ENCODE data around the gene GBP3.
"Not testable (repeated sequence)": the region's sequence is repeated elsewhere in the genome, so short reads cannot be mapped to it uniquely, and the experiment has no call there.

The GBP3 gene

GRCh38 chr1:88984569-88984968 is 38.1 kb downstream of the GBP3 start:
- DNase-seq (ENCODE audit: low read depth), result no peak
- no peak for TF ChIP-seq CTCF (conservative IDR thresholded peaks at IDR 0.05; ENCODE audit: control insufficient read depth, insufficient read depth, low read depth, low read length)
- no peak overlapping the region for H3K4me3 ChIP-seq (ENCODE audit: control insufficient read depth, low read depth, low read length)

GRCh38 chr1:88983791-88984559 is 38.7 kb downstream of the GBP3 start:
- H3K4me3 ChIP-seq (ENCODE audit: control insufficient read depth, low read depth, low read length), result no peak overlapping the region
- DNase-seq (ENCODE audit: low read depth), result peak; percentile 73
- peak; percentile 69 for TF ChIP-seq CTCF (conservative IDR thresholded peaks at IDR 0.05; ENCODE audit: control insufficient read depth, insufficient read depth, low read depth, low read length)

- no peak overlapping the region for H3K4me3 ChIP-seq (ENCODE audit: control insufficient read depth, low read depth, low read length)
- TF ChIP-seq CTCF (conservative IDR thresholded peaks at IDR 0.05; ENCODE audit: control insufficient read depth, insufficient read depth, low read depth, low read length), result no peak
- peak; percentile 55 for DNase-seq (ENCODE audit: low read depth)
These were observed 40.6 kb downstream of the GBP3 start for GRCh38 chr1:88982055-88982454.

GRCh38 chr1:88981506-88981905 is 41.2 kb downstream of the GBP3 start:
- not testable (repeated sequence) for H3K4me3 ChIP-seq (ENCODE audit: control insufficient read depth, low read depth, low read length); DNase-seq (ENCODE audit: low read depth)

- no peak for DNase-seq (ENCODE audit: low read depth)
- H3K4me3 ChIP-seq (ENCODE audit: control insufficient read depth, low read depth, low read length), result no peak overlapping the region
- TF ChIP-seq CTCF (conservative IDR thresholded peaks at IDR 0.05; ENCODE audit: control insufficient read depth, insufficient read depth, low read depth, low read length), result no peak
These were observed 41.8 kb downstream of the GBP3 start for GRCh38 chr1:88980870-88981269.

- DNase-seq (ENCODE audit: low read depth), result no peak
- no peak for TF ChIP-seq CTCF (conservative IDR thresholded peaks at IDR 0.05; ENCODE audit: control insufficient read depth, insufficient read depth, low read depth, low read length)
- H3K4me3 ChIP-seq (ENCODE audit: control insufficient read depth, low read depth, low read length), result no peak overlapping the region
These were observed 42.9 kb downstream of the GBP3 start for GRCh38 chr1:88979749-88980116.

- TF ChIP-seq CTCF (conservative IDR thresholded peaks at IDR 0.05; ENCODE audit: control insufficient read depth, insufficient read depth, low read depth, low read length), result no peak
- H3K4me3 ChIP-seq (ENCODE audit: control insufficient read depth, low read depth, low read length), result no peak overlapping the region
- DNase-seq (ENCODE audit: low read depth), result peak; percentile 38
These were observed 43.5 kb downstream of the GBP3 start for GRCh38 chr1:88979054-88979748.

Data from fibroblast of mammary gland (primary cell).